Thyroid gland (tissue), 4 donors: ENCODE data around the gene SEC14L2. TPM values are rescaled to one million over a fixed set of nuclear protein-coding genes. Genes with fewer than 3 reads are reported as not detected.
"Not testable (repeated sequence)": the region's sequence is repeated elsewhere in the genome, so short reads cannot be mapped to it uniquely, and the experiment has no call there.

Experiments used
- DNase-seq, 2 donors: peaks; one replicate each; pipeline ENCODE4 v3.0.0-alpha.2; 2019
- H3K27ac ChIP-seq, 3 donors: fragments of 200-600 bp; sonication (generic); 1 replicate in 2 of 3; 2 replicates in 1 of 3; pipeline ENCODE4 v1.5.1; 2016 to 2019; ENCODE audit warnings: mild to moderate bottlenecking in 1 of 3, moderate library complexity in 1 of 3
- H3K27me3 ChIP-seq: fragments of 200-600 bp; sonication (generic); one replicate; pipeline ENCODE4 v1.5.1; 2019
- H3K36me3 ChIP-seq, 2 donors: fragments of 200-600 bp; sonication (generic); one replicate each; pipeline ENCODE4 v1.5.1; 2016 to 2019
- H3K4me1 ChIP-seq, 2 donors: fragments of 200-600 bp; sonication (generic); one replicate each; pipeline ENCODE4 v1.5.1; 2017 to 2019
- H3K4me3 ChIP-seq, 3 donors: fragments of 200-600 bp; sonication (generic); replicated peaks in 1 of 3; 1 replicate in 2 of 3; 2 replicates in 1 of 3; pipeline ENCODE4 v1.5.1; 2016; ENCODE audit warnings: mild to moderate bottlenecking in 1 of 3
- H3K9me3 ChIP-seq: fragments of 200-600 bp; sonication (generic); one replicate; pipeline ENCODE4 v1.5.1; 2017
- CTCF ChIP-seq, 6 experiments: fragments of 200-600 bp in 3 of 6; fragments of 450-650 bp in 3 of 6; sonication (generic) in 3 of 6; IDR thresholded peaks; one replicate each; pipeline ENCODE4 v1.5.1; 2016 to 2019; ENCODE audit warnings: antibody characterized with exemption in 6 of 6, mild to moderate bottlenecking in 2 of 6, inconsistent platforms in 1 of 6, moderate library complexity in 1 of 6
- POLR2A ChIP-seq, 2 donors: fragments of 450-650 bp; IDR thresholded peaks; one replicate each; pipeline ENCODE4 v1.6.1; 2017; ENCODE audit warnings: antibody characterized with exemption in 2 of 2, mild to moderate bottlenecking in 2 of 2, moderate library complexity in 1 of 2
- WGBS, 2 donors: methylation state at CpG; one replicate each; pipeline ENCODE4 v1.1.5; 2017; 5-methylcytosine and 5-hydroxymethylcytosine counted together
- intact Hi-C: fragments of 100-400 bp; cut with DNase I; formaldehyde crosslinking; loops from one replicate; pipeline ENCODE4 v1.15.1; 2023
- total RNA-seq, 4 donors: library from RNA; depleted of rRNA; stranded (reverse); fragments of >200 nt; gene quantifications; one replicate each; pipeline ENCODE4 v1.2.3, GENCODE V29; 2016

SEC14L2 gene
- total RNA-seq, 4 donors from 2014 or later, result 26.6 to 59.1 (median 30.4) TPM

GRCh38 chr22:30444632-30445437, 48.0 kb downstream of the SEC14L2 start:
- DNase-seq, result peak; percentile 39 to 44
- 20 to 21% methylated on average over 11 of the region's 11 CpGs for WGBS, 2 donors

GRCh38 chr22:30445438-30446145, 48.8 kb downstream of the SEC14L2 start:
- intact Hi-C loops, result loop anchor here (5.0 kb wide), 1 partner anchor 42 kb away; no protein-coding TSS in a partner anchor
- H3K27me3 ChIP-seq, result no peaks in the 10 kb centered on the region
- TF ChIP-seq POLR2A (IDR thresholded peaks at IDR 0.05) (no peak), CTCF (IDR thresholded peaks at IDR 0.05) (peak in 1 of 6 experiments; percentile 3)
- WGBS, 2 donors, result 44 to 46% methylated on average over 5 of the region's 5 CpGs
- H3K9me3 ChIP-seq, result no peaks in the 10 kb centered on the region
- H3K4me1 ChIP-seq, result no peaks in the 10 kb centered on the region
- H3K36me3 ChIP-seq, result no peaks in the 10 kb centered on the region
- DNase-seq, result no peak
- H3K4me3 ChIP-seq, result no peak overlapping the region
- no peak overlapping the region for H3K27ac ChIP-seq

More at GRCh38 chr22:30444632-30445437, 48.0 kb downstream of the SEC14L2 start:
- Histone ChIP-seq H3K9me3 (no peaks in the 10 kb centered on the region), H3K4me3 (no peak overlapping the region), H3K27me3 (no peaks in the 10 kb centered on the region), H3K4me1 (no peaks in the 10 kb centered on the region), H3K36me3 (no peaks in the 10 kb centered on the region), H3K27ac (no peak overlapping the region)
- TF ChIP-seq POLR2A (IDR thresholded peaks at IDR 0.05) (no peak), CTCF (IDR thresholded peaks at IDR 0.05) (peak; percentile 29 to 75 (median 68))
- intact Hi-C loops, result loop anchor here (5.0 kb wide), 1 partner anchor 42 kb away; no protein-coding TSS in a partner anchor

GRCh38 chr22:30447656-30448055, 50.8 kb downstream of the SEC14L2 start:
- H3K27me3 ChIP-seq, result no peaks in the 10 kb centered on the region
- no peak overlapping the region for H3K4me3 ChIP-seq
- H3K36me3 ChIP-seq, result no peaks in the 10 kb centered on the region
- no peaks in the 10 kb centered on the region for H3K9me3 ChIP-seq
- no peak for DNase-seq
- no peak overlapping the region for H3K27ac ChIP-seq
- intact Hi-C loops, result loop anchor here (5.0 kb wide), 1 partner anchor 40 kb away; no protein-coding TSS in a partner anchor
- 66 to 97% methylated on average over 3 of the region's 3 CpGs for WGBS, 2 donors
- peaks cover 0 to under 1% of the 10 kb centered on the region in 2 donors for H3K4me1 ChIP-seq
- TF ChIP-seq CTCF (IDR thresholded peaks at IDR 0.05) (no peak), POLR2A (IDR thresholded peaks at IDR 0.05) (no peak)

DNA sequence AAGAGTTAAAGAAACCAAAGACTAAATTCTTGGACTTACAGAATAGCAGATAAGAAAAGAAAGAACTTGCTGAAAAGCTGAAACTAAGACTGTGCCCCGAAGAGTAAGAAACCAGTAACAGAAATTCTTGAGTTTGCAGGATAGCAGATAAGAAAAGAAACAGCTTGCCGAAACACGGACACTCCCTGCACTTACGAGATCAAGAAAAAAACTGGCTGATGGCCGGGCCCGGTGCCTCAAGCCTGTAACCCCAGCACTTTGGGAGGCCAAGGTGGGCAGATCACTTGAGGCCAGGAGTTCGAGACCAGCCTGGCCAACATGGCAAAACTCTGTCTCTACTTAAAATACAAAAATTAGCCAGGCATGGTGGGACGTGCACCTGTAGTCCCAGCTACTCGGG, 54.7 kb downstream of the SEC14L2 start:
- intact Hi-C loops, H3K4me3 ChIP-seq, H3K27me3 ChIP-seq, H3K36me3 ChIP-seq, H3K27ac ChIP-seq, DNase-seq, H3K4me1 ChIP-seq, H3K9me3 ChIP-seq: not testable (repeated sequence)
- 41% methylated on average over 9 of the region's 9 CpGs for WGBS, 2 donors

DNA sequence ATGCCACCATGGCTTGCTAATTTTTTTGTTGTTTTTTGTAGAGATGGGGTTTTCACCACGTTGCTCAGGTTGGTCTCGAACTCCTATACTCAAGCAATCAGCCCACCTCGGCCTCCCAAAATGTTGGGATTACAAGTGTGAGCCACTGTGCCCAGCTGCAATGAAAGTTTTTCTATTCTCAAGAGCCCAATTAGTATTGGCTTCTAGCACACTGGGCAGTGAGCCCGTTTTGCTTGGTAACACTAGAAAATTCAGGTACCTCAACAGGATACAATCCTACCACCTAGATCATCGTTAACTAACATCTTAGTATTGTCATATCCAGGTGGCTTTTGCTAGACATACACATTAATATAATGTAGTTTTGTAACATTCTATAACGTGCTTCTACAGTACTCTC, 56.0 kb downstream of the SEC14L2 start:
- WGBS, 2 donors, result 50 to 59% methylated on average over 6 of the region's 6 CpGs

More for the DNA sequence above, 56.0 kb downstream of the SEC14L2 start:
- Histone ChIP-seq H3K27ac (no peak overlapping the region), H3K36me3 (no peaks in the 10 kb centered on the region), H3K27me3 (no peaks in the 10 kb centered on the region), H3K4me3 (no peak overlapping the region), H3K4me1 (peaks cover 0 to 3% of the 10 kb centered on the region in 2 donors), H3K9me3 (no peaks in the 10 kb centered on the region)
- intact Hi-C loops, result no loop called here
- TF ChIP-seq CTCF (IDR thresholded peaks at IDR 0.05) (no peak), POLR2A (IDR thresholded peaks at IDR 0.05) (no peak)
- peak; percentile 55 to 68 for DNase-seq
